Peyer's patch (tissue), 4 donors: ENCODE data around the gene NDUFA13. TPM values are rescaled to one million over a fixed set of nuclear protein-coding genes. Genes with fewer than 3 reads are reported as not detected.
A peak's percentile ranks its signal among the peaks of the same experiment; 100 is the strongest.

ENCODE experiments used
- DNase-seq, 3 donors: peaks; one replicate each; pipeline ENCODE4 v3.0.0-alpha.2; 2017 to 2019
- H3K27ac ChIP-seq, 4 donors: fragments of 200-600 bp; sonication (generic); one replicate each; pipeline ENCODE4 v1.5.1; 2016 to 2019
- H3K27me3 ChIP-seq, 2 donors: fragments of 200-600 bp; sonication (generic); one replicate each; pipeline ENCODE4 v1.5.1; 2019
- H3K36me3 ChIP-seq, 3 donors: fragments of 200-600 bp; sonication (generic); one replicate each; pipeline ENCODE4 v1.5.1; 2016 to 2019
- H3K4me1 ChIP-seq, 4 donors: fragments of 200-600 bp; sonication (generic); one replicate each; pipeline ENCODE4 v1.5.1; 2016 to 2019
- H3K4me3 ChIP-seq, 4 donors: fragments of 200-600 bp; sonication (generic); 1 replicate in 3 of 4; 2 replicates in 1 of 4; pipeline ENCODE4 v1.5.1; 2016 to 2019; ENCODE audit warnings: mild to moderate bottlenecking in 1 of 4
- H3K9me3 ChIP-seq, 4 donors: fragments of 200-600 bp; sonication (generic); one replicate each; pipeline ENCODE4 v1.5.1; 2016 to 2019; ENCODE audit warnings: mild to moderate bottlenecking in 1 of 4
- POLR2A ChIP-seq, 2 donors: fragments of 450-650 bp; IDR thresholded peaks; one replicate each; pipeline ENCODE4 v1.5.1; 2017; ENCODE audit warnings: antibody characterized with exemption in 2 of 2, mild to moderate bottlenecking in 2 of 2, moderate library complexity in 2 of 2
- total RNA-seq, 4 donors: library from RNA; depleted of rRNA; stranded (reverse); fragments of >200 nt; gene quantifications; one replicate each; pipeline ENCODE4 v1.1.0, GENCODE V29; 2016
- TF ChIP-seq, protein P1 (sequence below), 6 experiments: fragments of 450-650 bp in 4 of 6; fragments of 200-600 bp in 2 of 6; sonication (generic) in 1 of 6; IDR thresholded peaks; one replicate each; pipeline ENCODE4 v1.5.1; 2017 to 2019; ENCODE audit warnings: antibody characterized with exemption in 6 of 6, mild to moderate bottlenecking in 3 of 6, moderate library complexity in 1 of 6

The NDUFA13 gene
- total RNA-seq, 4 donors from 2014 or later = 40.7 to 188 (median 126) TPM

DNA sequence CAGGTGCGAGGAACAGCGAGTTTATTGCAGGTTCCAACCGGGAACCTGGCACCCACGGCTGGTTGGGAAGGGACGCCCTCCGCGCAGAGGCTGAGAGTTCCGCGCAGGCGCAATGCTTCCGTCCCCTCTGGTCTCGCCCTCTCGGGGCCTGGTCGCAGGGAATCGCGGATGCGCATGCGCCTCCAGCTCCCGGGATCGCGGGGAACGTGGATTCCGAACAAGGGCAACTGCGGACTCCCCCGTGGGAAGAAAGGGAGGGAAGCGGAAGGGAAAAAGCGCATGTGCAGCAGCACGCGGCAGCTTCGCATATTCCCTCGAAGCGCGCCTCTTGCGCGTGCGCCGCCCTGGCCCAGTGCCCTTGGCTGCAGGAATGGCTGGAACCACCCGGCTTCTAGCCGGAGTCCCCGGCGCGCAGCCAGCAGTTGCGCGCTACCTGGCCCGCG lies 1.8 kb upstream of the NDUFA13 start:
- Histone ChIP-seq H3K27ac (no peak overlapping the region), H3K9me3 (no peaks in the 10 kb centered on the region), H3K4me3 (peak overlapping the region in 2 of 4 donors; percentile 19 to 23), H3K27me3 (no peaks in the 10 kb centered on the region), H3K36me3 (peaks cover 0 to 2% (median 0%) of the 10 kb centered on the region in 3 donors), H3K4me1 (peaks cover 0 to 24% (median 8%) of the 10 kb centered on the region in 4 donors)
- no peak for DNase-seq
- TF ChIP-seq, protein P1, sequence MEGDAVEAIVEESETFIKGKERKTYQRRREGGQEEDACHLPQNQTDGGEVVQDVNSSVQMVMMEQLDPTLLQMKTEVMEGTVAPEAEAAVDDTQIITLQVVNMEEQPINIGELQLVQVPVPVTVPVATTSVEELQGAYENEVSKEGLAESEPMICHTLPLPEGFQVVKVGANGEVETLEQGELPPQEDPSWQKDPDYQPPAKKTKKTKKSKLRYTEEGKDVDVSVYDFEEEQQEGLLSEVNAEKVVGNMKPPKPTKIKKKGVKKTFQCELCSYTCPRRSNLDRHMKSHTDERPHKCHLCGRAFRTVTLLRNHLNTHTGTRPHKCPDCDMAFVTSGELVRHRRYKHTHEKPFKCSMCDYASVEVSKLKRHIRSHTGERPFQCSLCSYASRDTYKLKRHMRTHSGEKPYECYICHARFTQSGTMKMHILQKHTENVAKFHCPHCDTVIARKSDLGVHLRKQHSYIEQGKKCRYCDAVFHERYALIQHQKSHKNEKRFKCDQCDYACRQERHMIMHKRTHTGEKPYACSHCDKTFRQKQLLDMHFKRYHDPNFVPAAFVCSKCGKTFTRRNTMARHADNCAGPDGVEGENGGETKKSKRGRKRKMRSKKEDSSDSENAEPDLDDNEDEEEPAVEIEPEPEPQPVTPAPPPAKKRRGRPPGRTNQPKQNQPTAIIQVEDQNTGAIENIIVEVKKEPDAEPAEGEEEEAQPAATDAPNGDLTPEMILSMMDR (IDR thresholded peaks at IDR 0.05) = no peak
- no peak for TF ChIP-seq POLR2A (IDR thresholded peaks at IDR 0.05)

DNA sequence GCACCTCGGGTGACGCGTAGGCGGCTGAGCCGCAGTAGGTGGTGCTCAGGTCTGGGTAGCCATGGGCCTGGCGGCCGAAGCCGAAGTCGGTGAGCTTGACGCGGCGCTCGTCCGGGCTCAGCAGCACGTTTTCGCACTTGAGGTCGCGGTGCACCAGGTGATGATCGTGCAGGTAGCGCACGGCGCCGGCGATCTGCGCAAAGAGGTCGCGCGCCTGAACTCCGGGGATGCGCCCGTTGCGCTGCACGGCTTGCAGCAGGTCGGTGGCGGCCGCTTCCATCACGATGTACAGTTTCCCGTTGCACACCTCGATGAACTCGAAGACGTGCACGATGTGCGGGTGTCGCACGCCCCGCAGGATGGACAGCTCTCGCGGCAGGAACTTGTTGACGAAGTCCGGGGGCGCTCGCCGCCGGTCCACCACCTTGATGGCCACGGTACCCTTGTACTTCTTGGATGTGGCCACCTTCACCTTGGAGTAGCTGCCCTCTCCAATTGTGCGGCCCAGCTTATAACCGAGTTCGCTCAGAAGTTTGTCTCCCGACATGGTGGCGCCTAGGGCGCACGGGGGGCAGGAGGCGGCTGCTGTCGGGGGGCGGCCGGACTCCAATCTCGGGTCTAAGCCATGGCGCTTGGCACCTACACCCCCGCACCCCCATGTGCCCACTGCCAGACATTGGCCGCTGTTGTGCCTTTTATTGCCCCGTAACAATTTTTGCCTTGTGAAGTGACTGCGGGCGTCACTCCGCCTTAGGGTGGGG lies 964 bp upstream of the NDUFA13 start, which contains the start of gene TSSK6:
Gene TSSK6, minus strand, starts transcription at position 668 of the 761 bp plus-strand sequence. Its CDS starts 121 bp downstream, at position 547.
- H3K4me1 ChIP-seq = peaks cover 0 to 24% (median 8%) of the 10 kb centered on the region in 4 donors
- DNase-seq = no peak
- H3K9me3 ChIP-seq = no peaks in the 10 kb centered on the region
- H3K27me3 ChIP-seq = no peaks in the 10 kb centered on the region
- H3K4me3 ChIP-seq = peak within 1 kb of the TSS; percentile 69 to 87 (median 74)
- H3K36me3 ChIP-seq = peaks cover 0 to 8% (median 0%) of the 10 kb centered on the region in 3 donors
- no peak for TF ChIP-seq POLR2A (IDR thresholded peaks at IDR 0.05)
- TF ChIP-seq, protein P1 (IDR thresholded peaks at IDR 0.05) = no peak
- peak within 1 kb of the TSS; percentile 72 to 87 (median 83) for H3K27ac ChIP-seq

DNA sequence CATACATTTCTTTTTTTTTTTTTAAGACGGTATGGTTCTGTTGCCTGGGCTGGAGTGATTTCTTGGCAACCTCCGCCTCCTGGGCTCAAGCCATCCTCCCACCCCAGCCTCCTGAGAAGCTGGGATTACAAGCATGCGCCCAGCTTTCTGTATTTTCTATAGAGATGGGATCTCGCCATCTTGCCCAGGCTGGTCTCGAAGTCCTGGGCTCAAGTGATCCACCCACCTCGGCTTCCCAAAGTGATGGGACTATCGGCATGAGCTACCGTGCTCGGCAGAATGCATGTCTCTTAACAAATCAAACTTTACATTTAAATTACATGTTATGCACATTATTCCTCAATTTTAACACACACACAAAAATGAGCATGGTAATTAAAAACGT lies 1.2 kb downstream of the NDUFA13 start:
- no peak for DNase-seq

DNA sequence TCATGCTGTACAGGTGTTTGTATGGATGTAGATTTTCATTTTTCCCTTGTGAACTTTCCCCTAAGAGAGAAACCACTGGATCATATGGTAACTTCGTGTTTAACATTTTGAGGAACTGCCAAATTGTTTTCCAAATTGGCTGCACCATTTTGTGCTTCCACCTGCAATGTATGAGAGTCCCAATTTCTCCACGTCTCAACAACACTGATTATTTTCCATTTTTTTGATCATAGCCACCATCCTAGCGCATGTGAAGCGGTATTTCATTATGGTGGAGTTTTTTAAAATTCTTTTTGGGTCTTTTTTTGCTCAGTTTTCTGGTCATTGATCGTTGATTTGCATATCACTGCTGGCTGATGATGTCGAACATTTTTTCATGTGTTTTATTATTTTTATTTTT lies 5.0 kb downstream of the NDUFA13 start:
- TF ChIP-seq POLR2A (IDR thresholded peaks at IDR 0.05) = no peak
- TF ChIP-seq, protein P1 (IDR thresholded peaks at IDR 0.05) = no peak
- Histone ChIP-seq H3K4me3 (no peak overlapping the region), H3K36me3 (peaks cover 0 to 39% (median 0%) of the 10 kb centered on the region in 3 donors), H3K27ac (no peak overlapping the region), H3K4me1 (peaks cover 0 to 22% (median 15%) of the 10 kb centered on the region in 4 donors), H3K27me3 (no peaks in the 10 kb centered on the region), H3K9me3 (no peaks in the 10 kb centered on the region)
- no peak for DNase-seq

More for the DNA sequence above, 1.2 kb downstream of the NDUFA13 start:
- H3K27me3 ChIP-seq = no peaks in the 10 kb centered on the region
- peaks cover 0 to 16% (median 0%) of the 10 kb centered on the region in 3 donors for H3K36me3 ChIP-seq
- peaks cover 0 to 24% (median 8%) of the 10 kb centered on the region in 4 donors for H3K4me1 ChIP-seq
- no peaks in the 10 kb centered on the region for H3K9me3 ChIP-seq
- peak overlapping the region in 2 of 4 donors; percentile 69 to 87 for H3K4me3 ChIP-seq
- TF ChIP-seq, protein P1 (IDR thresholded peaks at IDR 0.05) = no peak
- no peak for TF ChIP-seq POLR2A (IDR thresholded peaks at IDR 0.05)
- no peak overlapping the region for H3K27ac ChIP-seq

DNA sequence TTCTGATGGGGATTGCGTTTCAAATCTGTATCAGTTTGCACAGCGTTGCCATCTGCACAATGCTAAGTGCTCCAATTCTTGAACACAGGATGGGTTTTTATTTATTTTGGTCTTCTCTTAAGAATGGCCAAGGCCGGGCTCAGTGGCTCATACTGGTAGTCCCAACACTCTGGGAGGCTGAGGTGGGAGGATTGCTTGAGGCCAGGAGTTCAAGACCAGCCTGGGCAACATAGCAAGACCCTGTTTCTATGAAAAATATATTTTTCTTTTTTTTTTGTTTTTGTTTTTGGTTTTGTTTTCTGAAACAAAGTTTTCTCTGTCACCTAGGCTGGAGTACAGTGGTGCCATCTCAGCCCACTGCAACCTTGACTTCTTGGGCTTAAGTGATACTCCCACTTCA lies 7.2 kb downstream of the NDUFA13 start:
- Histone ChIP-seq H3K27me3 (no peaks in the 10 kb centered on the region), H3K4me3 (no peak overlapping the region), H3K9me3 (no peaks in the 10 kb centered on the region), H3K36me3 (peaks cover 0 to 59% (median 0%) of the 10 kb centered on the region in 3 donors), H3K27ac (no peak overlapping the region), H3K4me1 (peaks cover 0 to 21% (median 7%) of the 10 kb centered on the region in 4 donors)
- TF ChIP-seq, protein P1 (IDR thresholded peaks at IDR 0.05) = no peak
- no peak for TF ChIP-seq POLR2A (IDR thresholded peaks at IDR 0.05)
- DNase-seq = no peak
